GM23248 (cell line): Measurements from ENCODE around the gene VKORC1L1. TPM values are rescaled to one million over a fixed set of nuclear protein-coding genes. Genes with fewer than 3 reads are reported as not detected.
"Not testable (repeated sequence)": the region's sequence is repeated elsewhere in the genome, so short reads cannot be mapped to it uniquely, and the experiment has no call there.

Experiments
- DNase-seq: peaks from one replicate; pipeline ENCODE4 v3.0.0-alpha.2; 2015
- H2AFZ ChIP-seq: fragments of 200-600 bp; sonication (generic); 2 replicates; pipeline ENCODE4 v1.6.1; 2016; ENCODE audit warnings: antibody characterized with exemption
- H3F3A ChIP-seq: fragments of 200-600 bp; sonication (generic); 2 replicates; pipeline ENCODE4 v1.6.1; 2016; ENCODE audit warnings: mild to moderate bottlenecking, antibody characterized with exemption, mixed run types; ENCODE audit not compliant: insufficient read depth
- H3K27ac ChIP-seq: fragments of 200-600 bp; sonication (generic); 2 replicates; pipeline ENCODE4 v1.5.1; 2016; ENCODE audit warnings: mild to moderate bottlenecking
- H3K27me3 ChIP-seq: fragments of 200-600 bp; sonication (generic); replicated peaks from 2 replicates; pipeline ENCODE4 v1.6.1; 2016; ENCODE audit warnings: mild to moderate bottlenecking; ENCODE audit not compliant: insufficient read depth
- H3K36me3 ChIP-seq: fragments of 200-600 bp; sonication (generic); 2 replicates; pipeline ENCODE4 v1.6.1; 2016; ENCODE audit warnings: low read depth, mild to moderate bottlenecking
- H3K4me1 ChIP-seq: fragments of 200-600 bp; sonication (generic); 2 replicates; pipeline ENCODE4 v1.6.1; 2016; ENCODE audit warnings: mild to moderate bottlenecking; ENCODE audit not compliant: insufficient read depth
- H3K4me2 ChIP-seq: fragments of 200-600 bp; sonication (generic); one replicate; pipeline ENCODE4 v1.6.1; 2016; ENCODE audit warnings: mild to moderate bottlenecking; ENCODE audit not compliant: unreplicated experiment
- H3K4me3 ChIP-seq: fragments of 200-600 bp; sonication (generic); 2 replicates; pipeline ENCODE4 v1.5.1; 2016; ENCODE audit warnings: mild to moderate bottlenecking
- H3K79me2 ChIP-seq: fragments of 200-600 bp; sonication (generic); 2 replicates; pipeline ENCODE4 v1.6.1; 2016; ENCODE audit warnings: mild to moderate bottlenecking; ENCODE audit not compliant: insufficient read depth
- H3K9ac ChIP-seq: fragments of 200-600 bp; sonication (generic); 2 replicates; pipeline ENCODE4 v1.6.1; 2016; ENCODE audit warnings: mild to moderate bottlenecking
- H3K9me2 ChIP-seq: fragments of 200-600 bp; sonication (generic); 2 replicates; pipeline ENCODE4 v1.6.1; 2016; ENCODE audit warnings: mixed run types, mild to moderate bottlenecking, moderate library complexity; ENCODE audit not compliant: insufficient read depth
- H3K9me3 ChIP-seq: fragments of 200-600 bp; sonication (generic); one replicate; pipeline ENCODE4 v1.6.1; 2017; ENCODE audit warnings: low read depth
- H4K20me1 ChIP-seq: fragments of 200-600 bp; sonication (generic); 2 replicates; pipeline ENCODE4 v1.6.0; 2016; ENCODE audit not compliant: insufficient read depth
- EZH2 ChIP-seq: fragments of 200-600 bp; sonication (generic); IDR thresholded peaks from 2 replicates; pipeline ENCODE4 v1.6.1; 2018; ENCODE audit warnings: antibody characterized with exemption, mild to moderate bottlenecking; ENCODE audit not compliant: insufficient read depth, poor library complexity, severe bottlenecking
- EZH2phosphoT487 ChIP-seq: fragments of 200-600 bp; sonication (generic); IDR thresholded peaks from 2 replicates; pipeline ENCODE4 v1.6.1; 2018; ENCODE audit warnings: antibody characterized with exemption, moderate library complexity, mild to moderate bottlenecking, low read depth; ENCODE audit not compliant: insufficient read depth
- WGBS, 2 experiments: methylation state at CpG; one replicate each; pipeline ENCODE4 v1.1.6; 2015 to 2017; ENCODE audit warnings: low lambda C conversion rate in 2 of 2, low coverage in 1 of 2; ENCODE audit errors: missing lambda C conversion rate in 2 of 2; 5-methylcytosine and 5-hydroxymethylcytosine counted together
- in situ Hi-C: fragments of 300-500 bp; cut with MboI; formaldehyde crosslinking; loops from 2 replicates; pipeline ENCODE4 v1.15.0; 2020
- polyA plus RNA-seq: library from polyadenylated mRNA; unstranded; fragments of >200 nt; fragmentation: Nextera tagmentation; extraction: Ambion mirVana; gene quantifications from 2 replicates; pipeline ENCODE4 v1.2.1, GENCODE V29; 2016
- total RNA-seq: library from RNA; depleted of rRNA; stranded (reverse); fragments of >200 nt; shearing (Covaris generic); gene quantifications from 2 replicates; pipeline ENCODE4 v1.2.3, GENCODE V29; 2014

The VKORC1L1 gene
- total and polyA plus RNA-seq, 2 experiments from 2014 or later: 20.0 to 22.0 TPM

DNA sequence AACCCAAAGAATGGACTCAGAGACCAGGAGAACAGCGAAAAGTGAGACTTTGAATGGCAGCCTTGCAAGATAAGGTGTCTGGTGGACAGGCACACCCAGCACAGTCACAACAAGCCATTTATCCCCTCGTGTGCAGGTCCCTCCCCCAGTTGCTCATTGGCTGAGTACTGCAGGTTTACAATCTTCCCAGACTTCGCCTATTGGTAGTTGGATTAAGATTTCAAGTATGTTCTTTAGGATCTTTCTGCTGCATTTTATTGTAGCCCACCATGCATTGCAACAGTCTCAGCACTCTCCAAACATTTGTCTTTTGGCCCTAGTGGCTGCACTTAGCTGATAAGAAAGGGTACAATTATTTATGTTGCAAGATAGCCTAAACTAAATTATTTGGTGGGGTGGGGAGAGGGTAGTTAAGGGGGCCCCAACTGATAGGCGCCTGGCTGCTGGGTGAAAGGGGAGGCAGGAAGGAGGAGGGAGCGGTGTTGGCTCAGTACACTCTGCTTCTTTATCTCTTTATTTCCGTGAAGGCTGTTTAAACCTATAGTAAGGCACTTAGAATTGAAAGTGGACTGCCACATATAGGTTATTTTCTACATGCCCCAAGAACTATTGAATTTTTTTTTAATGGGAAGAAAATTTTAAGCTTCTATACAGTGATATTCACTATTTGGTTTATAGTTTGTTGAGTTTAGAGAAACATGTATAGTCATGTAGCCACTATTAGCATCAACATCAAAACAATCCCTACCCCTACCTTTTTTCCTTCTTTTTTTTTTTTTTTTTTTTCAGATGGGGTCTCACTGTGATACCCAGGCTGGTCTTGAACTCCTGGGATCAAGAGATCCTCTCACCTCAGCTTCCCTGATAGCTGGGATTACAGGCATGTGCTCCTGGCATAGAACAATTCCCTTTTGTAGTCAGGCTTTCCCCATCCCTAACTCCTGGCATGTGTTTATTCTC, 54.9 kb downstream of the VKORC1L1 start:
- peaks cover 95% of the 10 kb centered on the region for H3K79me2 ChIP-seq

DNA sequence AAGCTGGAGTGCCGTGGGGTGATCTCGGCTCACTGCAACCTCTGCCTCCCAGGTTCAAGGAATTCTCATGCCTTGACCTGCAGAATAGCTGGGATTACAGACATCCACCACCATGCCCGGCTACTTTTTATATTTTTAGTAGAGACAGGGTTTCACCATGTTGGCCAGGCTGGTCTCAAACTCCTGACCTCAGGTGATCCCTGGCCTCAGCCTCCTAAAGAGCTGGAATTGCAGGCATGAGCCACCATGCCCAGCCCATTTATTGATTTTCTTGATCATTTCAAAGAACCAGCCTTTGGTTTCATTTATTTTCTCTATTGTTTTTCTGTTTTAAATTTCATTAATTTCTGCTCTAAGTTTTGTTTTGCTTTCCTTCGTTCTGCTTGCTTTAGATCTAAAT, 58.8 kb downstream of the VKORC1L1 start:
- no peaks in the 10 kb centered on the region for H3K27me3 ChIP-seq
- no peak overlapping the region for H3K27ac ChIP-seq
- no peak overlapping the region for H3K9ac ChIP-seq
- H4K20me1 ChIP-seq: 0 out of 2 replicates have a peak, but pooled peaks cover 6% of the 10 kb centered on the region
- no peaks in the 10 kb centered on the region for H3K4me1 ChIP-seq
- H3F3A ChIP-seq: no peaks in the 10 kb centered on the region
- no peaks in the 10 kb centered on the region for H3K9me3 ChIP-seq
- H3K9me2 ChIP-seq: no peaks in the 10 kb centered on the region
- no peak overlapping the region for H3K4me3 ChIP-seq
- H3K79me2 ChIP-seq: peaks cover 99% of the 10 kb centered on the region
- H2AFZ ChIP-seq: no peak overlapping the region
- no peak overlapping the region for H3K4me2 ChIP-seq
- 84 to 93% methylated on average over 4 of the region's 4 CpGs for WGBS, 2 experiments
- no peak for TF ChIP-seq EZH2
- TF ChIP-seq EZH2phosphoT487: no peak
- no peak for DNase-seq
- H3K36me3 ChIP-seq: no peaks in the 10 kb centered on the region
- in situ Hi-C loops: no loop called here

More for the DNA sequence above, 54.9 kb downstream of the VKORC1L1 start:
- Histone ChIP-seq H3K4me1 (no peaks in the 10 kb centered on the region), H3K4me3 (no peak overlapping the region), H2AFZ (no peak overlapping the region), H3K9me3 (no peaks in the 10 kb centered on the region), H3K27me3 (no peaks in the 10 kb centered on the region), H3F3A (no peaks in the 10 kb centered on the region), H3K9ac (no peak overlapping the region), H3K4me2 (no peak overlapping the region), H3K9me2 (no peaks in the 10 kb centered on the region), H3K27ac (no peak overlapping the region), H3K36me3 (no peaks in the 10 kb centered on the region), H4K20me1 (0 out of 2 replicates have a peak, but pooled peaks cover 6% of the 10 kb centered on the region)
- no peak for DNase-seq
- WGBS, 2 experiments: 72 to 78% methylated on average over 6 of the region's 6 CpGs
- in situ Hi-C loops: no loop called here
- TF ChIP-seq EZH2phosphoT487: no peak
- no peak for TF ChIP-seq EZH2

DNA sequence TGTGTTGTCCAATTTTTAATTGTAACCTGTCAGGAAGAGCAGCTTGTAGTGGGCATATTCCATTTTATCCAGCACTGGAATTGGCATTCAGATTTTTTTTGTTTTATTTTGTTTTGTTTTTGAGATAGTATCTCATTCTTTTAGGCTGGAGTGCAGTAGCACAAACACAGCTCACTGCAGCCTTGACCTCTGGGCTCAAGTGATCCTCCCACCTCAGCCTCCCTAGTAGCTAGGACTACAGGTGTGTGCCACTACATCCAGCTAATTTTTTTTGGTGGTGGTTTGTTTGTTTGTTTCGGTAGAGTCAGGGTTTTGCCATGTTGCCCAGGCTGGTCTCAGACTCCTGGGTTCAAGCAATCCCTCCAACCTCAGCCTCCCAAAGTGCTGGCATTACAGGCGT, 64.4 kb downstream of the VKORC1L1 start:
- 98 to 100% methylated on average over 2 of the region's 2 CpGs for WGBS, 2 experiments
- Histone ChIP-seq H3K79me2 (peaks cover 93% of the 10 kb centered on the region), H4K20me1 (no peaks in the 10 kb centered on the region)

DNA sequence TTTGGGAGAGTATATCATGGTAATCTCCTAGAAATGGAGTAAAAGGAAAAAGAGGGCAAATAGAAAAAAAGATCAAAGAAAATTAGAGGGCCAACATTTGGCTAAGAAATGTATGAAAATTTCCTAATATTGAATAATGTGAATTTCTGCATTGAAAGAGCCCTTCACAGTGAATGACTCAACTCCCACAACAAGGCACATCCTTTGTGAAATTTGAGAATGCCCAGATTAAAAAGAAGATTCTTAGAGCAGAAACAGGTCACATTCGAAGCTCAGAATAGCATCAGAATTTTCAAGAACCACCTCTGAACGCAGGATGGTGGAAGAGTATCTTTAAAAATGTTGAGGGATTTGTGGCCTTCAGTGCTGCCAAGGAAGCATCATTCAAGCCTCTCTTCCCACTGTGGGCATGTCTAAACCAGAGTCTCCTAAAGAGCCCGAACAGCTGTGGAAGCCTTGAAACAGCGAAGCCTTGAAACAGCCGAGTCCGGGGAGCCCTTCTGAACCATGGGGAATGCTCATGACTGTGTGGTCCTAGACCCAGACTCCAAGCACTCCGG, 65.5 kb downstream of the VKORC1L1 start:
- Histone ChIP-seq H3K4me3 (no peak overlapping the region), H3K9me3 (no peaks in the 10 kb centered on the region), H3K27ac (no peak overlapping the region), H3K9me2 (no peaks in the 10 kb centered on the region), H3K4me1 (peaks cover 6% of the 10 kb centered on the region), H3K79me2 (peaks cover 82% of the 10 kb centered on the region), H3F3A (no peaks in the 10 kb centered on the region), H3K4me2 (no peak overlapping the region), H3K36me3 (no peaks in the 10 kb centered on the region), H3K27me3 (no peaks in the 10 kb centered on the region), H3K9ac (no peak overlapping the region), H4K20me1 (no peaks in the 10 kb centered on the region), H2AFZ (no peak overlapping the region)
- peak; percentile 32 for DNase-seq
- TF ChIP-seq EZH2phosphoT487: no peak
- no peak for TF ChIP-seq EZH2
- WGBS, 2 experiments: 94 to 98% methylated on average over 7 of the region's 7 CpGs
- in situ Hi-C loops: no loop called here

More for the DNA sequence above, 64.4 kb downstream of the VKORC1L1 start:
- no peaks in the 10 kb centered on the region for H3K9me2 ChIP-seq
- DNase-seq: no peak
- H3K4me1 ChIP-seq: peaks cover 6% of the 10 kb centered on the region
- no peak overlapping the region for H3K27ac ChIP-seq
- H3K9me3 ChIP-seq: no peaks in the 10 kb centered on the region
- no peak overlapping the region for H3K4me2 ChIP-seq
- H3K36me3 ChIP-seq: no peaks in the 10 kb centered on the region
- H3K9ac ChIP-seq: no peak overlapping the region
- H3F3A ChIP-seq: no peaks in the 10 kb centered on the region
- no peak for TF ChIP-seq EZH2phosphoT487
- no peak for TF ChIP-seq EZH2
- in situ Hi-C loops: no loop called here
- no peak overlapping the region for H2AFZ ChIP-seq
- H3K4me3 ChIP-seq: no peak overlapping the region
- no peaks in the 10 kb centered on the region for H3K27me3 ChIP-seq

DNA sequence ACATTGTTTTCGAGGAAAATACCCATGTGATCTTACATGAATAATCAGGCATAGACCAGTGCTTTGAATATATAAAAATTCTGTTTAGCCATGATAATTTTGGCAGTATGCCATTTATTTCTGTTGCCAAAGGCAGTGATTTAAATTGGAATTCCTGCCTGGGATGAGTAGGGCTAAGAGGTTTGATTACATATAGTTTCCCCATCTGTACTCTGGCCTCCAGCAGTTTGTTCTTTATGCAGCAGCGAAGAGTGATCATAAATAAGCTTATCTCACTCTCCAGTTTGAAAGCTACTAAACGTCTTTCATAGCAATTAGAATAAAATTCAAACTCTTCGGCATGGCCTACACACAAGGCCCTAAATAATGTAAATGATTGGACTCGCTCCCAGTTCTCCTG, 72.9 kb downstream of the VKORC1L1 start:
- H3F3A ChIP-seq, H3K4me1 ChIP-seq, in situ Hi-C loops, DNase-seq, H3K9me3 ChIP-seq, H3K9ac ChIP-seq, H2AFZ ChIP-seq, H3K9me2 ChIP-seq, H3K27me3 ChIP-seq, H3K4me3 ChIP-seq, H3K36me3 ChIP-seq, H4K20me1 ChIP-seq, H3K4me2 ChIP-seq, H3K27ac ChIP-seq: not testable (repeated sequence)
- 25 to 29% methylated on average over 1 of the region's 5 CpGs for WGBS, 2 experiments
- H3K79me2 ChIP-seq: peaks cover 35% of the 10 kb centered on the region
